GM12878 (cell line): ENCODE results near the gene CDC14A. TPM values are rescaled to one million over a fixed set of nuclear protein-coding genes. Genes with fewer than 3 reads are reported as not detected.

Source experiments
- ATAC-seq: fragments of 200-7000 bp; cut with Tn5 transposase; 3 replicates; pipeline ENCODE4 v1.9.1; 2020; ENCODE audit warnings: mild to moderate bottlenecking, moderate library complexity
- BruUV-seq: library from RNA; stranded (reverse); fragments of 400-500 nt; replicated peaks from 2 replicates; lab custom pipeline; 2021; lab: Mats Ljungman, UMichigan
- CTCF ChIA-PET: fragments of 300-600 bp; sonication (Branson Sonifier 250); formaldehyde crosslinking; extraction: SDS; loops from one replicate; lab custom pipeline; 2021; ENCODE audit warnings: inconsistent platforms; lab: Yijun Ruan, JAX
- POLR2A ChIA-PET: fragments of 350-600 bp; formaldehyde crosslinking; extraction: SDS; loops from one replicate; lab custom pipeline; 2021; ENCODE audit warnings: inconsistent platforms; lab: Charles Lee
- RAD21 ChIA-PET: fragments of 300-600 bp; sonication (Branson Sonifier 250); formaldehyde crosslinking; loops from one replicate; lab custom pipeline; 2023; ENCODE audit warnings: antibody characterized with exemption; ENCODE audit not compliant: unreplicated experiment; lab: Charles Lee
- SMC1A ChIA-PET: fragments of 300-600 bp; sonication (Branson Sonifier 250); formaldehyde crosslinking; loops from one replicate; lab custom pipeline; 2023; ENCODE audit not compliant: unreplicated experiment, uncharacterized antibody; lab: Charles Lee
- DNase-seq: peaks from one replicate; pipeline ENCODE4 v3.0.0-alpha.2; 2011; ENCODE audit warnings: low read depth, low spot score
- FAIRE-seq: peaks from 3 replicates; lab custom pipeline; 2011; peaks lifted over from hg19 to GRCh38; lab: Jason Lieb, UNC
- H2AFZ ChIP-seq: 2 replicates; pipeline ENCODE4 v1.6.0; 2011; ENCODE audit warnings: low read depth, low read length, control low read depth; ENCODE audit not compliant: control insufficient read depth
- H3K27ac ChIP-seq: 2 replicates; pipeline ENCODE4 v1.5.1; 2011; ENCODE audit warnings: control low read depth; ENCODE audit not compliant: control insufficient read depth, insufficient read depth
- H3K27me3 ChIP-seq, 2 experiments: replicated peaks in 1 of 2; 2 replicates each; pipeline versions ENCODE4 v1.6.0 to v1.6.1; 2011; ENCODE audit warnings: low read length in 1 of 2; ENCODE audit not compliant: control insufficient read depth in 2 of 2, insufficient read depth in 2 of 2
- H3K36me3 ChIP-seq, 2 experiments: 2 replicates each; pipeline ENCODE4 v1.5.1; 2011; ENCODE audit warnings: low read length in 1 of 2; ENCODE audit not compliant: control insufficient read depth in 2 of 2, insufficient read depth in 2 of 2
- H3K4me1 ChIP-seq: 2 replicates; pipeline ENCODE4 v1.6.1; 2011; ENCODE audit warnings: mild to moderate bottlenecking, low read length, moderate library complexity, mixed read lengths; ENCODE audit not compliant: control insufficient read depth, insufficient read depth
- H3K4me2 ChIP-seq: 2 replicates; pipeline ENCODE4 v1.6.0; 2011; ENCODE audit warnings: control low read depth; ENCODE audit not compliant: control insufficient read depth, insufficient read depth
- H3K4me3 ChIP-seq: fragments of 200-600 bp; sonication (generic); 2 replicates; pipeline ENCODE4 v1.5.1; 2016
- H3K79me2 ChIP-seq: 2 replicates; pipeline ENCODE4 v1.6.0; 2011; ENCODE audit warnings: low read length; ENCODE audit not compliant: control insufficient read depth, insufficient read depth
- H3K9ac ChIP-seq: 2 replicates; pipeline ENCODE4 v1.8.0; 2011; ENCODE audit warnings: low read length, control low read depth, mixed read lengths; ENCODE audit not compliant: control insufficient read depth, insufficient read depth
- H3K9me3 ChIP-seq: replicated peaks from 3 replicates; pipeline ENCODE4 v1.5.1; 2011; ENCODE audit warnings: mild to moderate bottlenecking, low read length; ENCODE audit not compliant: control insufficient read depth, insufficient read depth
- H4K20me1 ChIP-seq: 2 replicates; pipeline ENCODE4 v1.6.0; 2011; ENCODE audit not compliant: control insufficient read depth, insufficient read depth
- BACH1 ChIP-seq: fragments of 450-650 bp; IDR thresholded peaks from 2 replicates; pipeline ENCODE4 v1.6.1; 2017; ENCODE audit warnings: mild to moderate bottlenecking, borderline replicate concordance
- NBN ChIP-seq: fragments of 450-650 bp; IDR thresholded peaks from 2 replicates; pipeline ENCODE4 v1.6.1; 2016
- WGBS: methylation state at CpG from one replicate; pipeline ENCODE4 v1.1.6; 2016; ENCODE audit warnings: low lambda C conversion rate; ENCODE audit not compliant: insufficient replicate concordance, insufficient coverage; ENCODE audit errors: missing lambda C conversion rate; 5-methylcytosine and 5-hydroxymethylcytosine counted together
- in situ Hi-C: fragments of 300-500 bp; cut with MboI; formaldehyde crosslinking; loops from 9 replicates; pipeline ENCODE4 v1.14.3; 2018; ENCODE audit warnings: mixed read lengths
- intact Hi-C: fragments of 100-400 bp; cut with micrococcal nuclease; formaldehyde crosslinking; loops from one replicate; pipeline ENCODE4 v1.14.2; 2022; ENCODE audit not compliant: unreplicated experiment
- polyA plus RNA-seq, 11 experiments: library from polyadenylated mRNA; depleted of rRNA in 4 of 11; unstranded in 6 of 11; stranded (reverse) in 5 of 11; fragments of >200 nt; fragmentation: Nextera tagmentation in 4 of 11; fragmentation: Illumina TruSeq in 1 of 11; extraction: Ambion mirVana in 4 of 11; extraction: Trizol in 1 of 11; gene quantifications; 1 replicate in 1 of 11; 2 replicates in 10 of 11; pipeline versions ENCODE4 v1.2.1 to v1.2.3, GENCODE V29; 2011 to 2016; ENCODE audit warnings: inconsistent platforms in 2 of 11, missing spikeins in 2 of 11, low read depth in 1 of 11
- total RNA-seq, 4 experiments: library from RNA; depleted of rRNA in 3 of 4; stranded (reverse); fragments of >200 nt in 3 of 4; fragmentation: Illumina TruSeq in 1 of 4; extraction: Trizol in 1 of 4; gene quantifications; 2 replicates each; pipeline versions ENCODE4 v1.2.1 to v1.2.3, GENCODE V29; 2013 to 2021
- TF ChIP-seq, protein P1 (sequence below): IDR thresholded peaks from 2 replicates; pipeline ENCODE4 v1.6.1; 2011; ENCODE audit warnings: borderline replicate concordance, low read depth, mild to moderate bottlenecking, moderate library complexity, low read length; ENCODE audit not compliant: insufficient read depth, poor library complexity, severe bottlenecking

Gene CDC14A
- total and polyA plus RNA-seq, 10 of the 15 experiments (the other 5 are each of a cell fraction or from before 2014, with no cell fraction given) = 1.5 to 7.1 (median 5.5) TPM

DNA sequence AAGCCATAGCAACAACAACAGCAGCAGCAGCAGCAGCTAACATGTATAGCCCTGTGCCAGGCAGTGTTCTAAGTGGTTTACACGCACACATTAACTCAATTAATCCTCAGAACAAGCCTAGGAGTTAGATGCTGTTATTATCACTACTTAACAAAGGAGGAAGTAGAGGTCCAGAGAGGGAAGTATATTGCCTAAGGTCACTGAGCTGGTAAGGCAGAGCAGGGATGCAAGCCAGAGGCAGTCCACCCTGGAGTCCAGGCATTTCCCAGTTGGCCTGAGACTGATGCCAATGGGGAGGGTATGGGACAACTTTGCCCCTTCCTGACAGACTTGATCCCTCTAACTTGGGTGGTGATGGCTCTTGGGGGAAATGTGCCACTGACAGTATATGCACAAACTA lies 6.8 kb downstream of the CDC14A start:
- no peaks in the 10 kb centered on the region; the same call in 2 of the 3 replicates for H3K9me3 ChIP-seq
- H3K4me3 ChIP-seq = no peak overlapping the region
- no TSS peak for BruUV-seq
- in situ Hi-C loops = no loop called here
- H3K27ac ChIP-seq = no peak overlapping the region
- peaks cover 0 to 5% of the 10 kb centered on the region in 2 experiments; a peak in 1 of 4 replicates for H3K36me3 ChIP-seq
- FAIRE-seq (no peak), DNase-seq (no peak), ATAC-seq (peak; percentile 13; the same call in 1 of the 3 replicates)
- ChIA-PET SMC1A (interaction anchor here (0.6 to 1.5 kb wide), 6 partner anchors 18 to 509 kb away, joined by 3 to 5 read pairs (median 3); no protein-coding TSS in a partner anchor), CTCF (interaction anchor here (0.6 to 9.3 kb wide), 9 partner anchors 10 to 507 kb away, joined by 3 to 129 read pairs (median 4); no protein-coding TSS in a partner anchor), POLR2A (no interaction called here), RAD21 (interaction anchor here (1.0 to 3.6 kb wide), 5 partner anchors 28 to 100 kb away, joined by 4 to 18 read pairs (median 5); no protein-coding TSS in a partner anchor)
- intact Hi-C loops = loop anchor here (10.0 kb wide), 1 partner anchor 554 kb away; no protein-coding TSS in a partner anchor
- 96% methylated on average over 1 of the region's 1 CpG for WGBS
- H3K4me2 ChIP-seq = no peak overlapping the region
- H3K27me3 ChIP-seq = no peaks in the 10 kb centered on the region
- no peak overlapping the region for H3K9ac ChIP-seq
- no peak overlapping the region for H2AFZ ChIP-seq
- H3K79me2 ChIP-seq = peaks cover 1% of the 10 kb centered on the region; the same call in 1 of the 2 replicates
- TF ChIP-seq BACH1 = no peak
- no peaks in the 10 kb centered on the region for H4K20me1 ChIP-seq
- H3K4me1 ChIP-seq = no peaks in the 10 kb centered on the region

DNA sequence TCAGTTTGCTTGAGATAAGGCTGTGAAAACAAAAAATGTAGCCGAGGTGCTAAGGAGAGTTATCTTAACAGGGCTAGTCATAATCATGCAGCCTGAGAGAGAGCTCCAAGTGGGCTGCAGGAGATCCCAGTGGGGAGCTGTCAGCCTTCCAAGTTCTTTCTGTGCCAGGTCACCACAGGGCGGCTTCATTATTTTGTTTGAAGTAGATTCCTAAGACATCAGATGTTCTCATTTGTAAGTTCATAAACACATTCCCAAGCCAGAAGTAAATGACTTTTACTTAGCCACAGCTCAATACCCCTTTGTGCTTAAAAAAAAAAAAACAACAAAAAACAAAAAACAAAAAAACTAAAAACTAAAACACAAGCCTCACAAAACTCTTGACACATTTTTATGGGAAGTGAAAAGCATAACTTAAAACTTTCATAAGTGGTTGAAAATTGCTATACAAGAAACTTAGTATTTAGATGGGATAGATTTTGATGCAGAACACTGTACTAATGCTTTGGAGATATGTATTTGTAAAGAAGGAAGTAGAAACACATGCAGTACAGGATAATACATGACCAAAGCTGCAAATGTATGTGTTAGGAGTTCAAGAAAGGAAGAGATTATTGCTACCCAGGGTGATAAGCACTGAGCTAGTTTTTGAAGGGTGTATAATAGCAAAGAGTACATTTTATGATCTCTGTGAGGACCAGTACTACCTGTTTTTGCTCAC lies 8.6 kb downstream of the CDC14A start:
- no peak for FAIRE-seq

More for the DNA sequence above, 8.6 kb downstream of the CDC14A start:
- in situ Hi-C loops = no loop called here
- Histone ChIP-seq H3K79me2 (no peaks in the 10 kb centered on the region; the same call in 1 of the 2 replicates), H3K9ac (no peak overlapping the region), H3K27ac (no peak overlapping the region), H3K4me1 (no peaks in the 10 kb centered on the region; the same call in 1 of the 2 replicates), H3K36me3 (peaks cover 0 to 5% of the 10 kb centered on the region in 2 experiments; a peak in 1 of 4 replicates), H3K9me3 (no peaks in the 10 kb centered on the region; the same call in 2 of the 3 replicates), H3K4me3 (no peak overlapping the region), H2AFZ (no peak overlapping the region), H3K27me3 (no peaks in the 10 kb centered on the region), H4K20me1 (no peaks in the 10 kb centered on the region), H3K4me2 (peak overlapping the region; percentile 13; the same call in 1 of the 2 replicates)
- no TSS peak for BruUV-seq
- ATAC-seq (peak; percentile 15; the same call in 2 of the 3 replicates), DNase-seq (no peak)
- 0 out of 2 replicates have a peak, but pooled peaks have one; percentile 20 for TF ChIP-seq NBN
- TF ChIP-seq, protein P1, sequence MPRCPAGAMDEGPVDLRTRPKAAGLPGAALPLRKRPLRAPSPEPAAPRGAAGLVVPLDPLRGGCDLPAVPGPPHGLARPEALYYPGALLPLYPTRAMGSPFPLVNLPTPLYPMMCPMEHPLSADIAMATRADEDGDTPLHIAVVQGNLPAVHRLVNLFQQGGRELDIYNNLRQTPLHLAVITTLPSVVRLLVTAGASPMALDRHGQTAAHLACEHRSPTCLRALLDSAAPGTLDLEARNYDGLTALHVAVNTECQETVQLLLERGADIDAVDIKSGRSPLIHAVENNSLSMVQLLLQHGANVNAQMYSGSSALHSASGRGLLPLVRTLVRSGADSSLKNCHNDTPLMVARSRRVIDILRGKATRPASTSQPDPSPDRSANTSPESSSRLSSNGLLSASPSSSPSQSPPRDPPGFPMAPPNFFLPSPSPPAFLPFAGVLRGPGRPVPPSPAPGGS = no peak
- CTCF ChIA-PET = interaction anchor here (0.6 to 0.7 kb wide), 2 partner anchors 36 to 54 kb away, joined by 3 read pairs; no protein-coding TSS in a partner anchor
- 67% methylated on average over 2 of the region's 2 CpGs for WGBS
- POLR2A ChIA-PET = interaction anchor here (0.6 to 0.8 kb wide), 2 partner anchors 94 to 198 kb away, joined by 3 read pairs; no protein-coding TSS in a partner anchor
- SMC1A ChIA-PET = interaction anchor here (1.0 kb wide), 1 partner anchor 98 kb away, joined by 5 read pairs; no protein-coding TSS in a partner anchor
- RAD21 ChIA-PET = interaction anchor here (0.7 kb wide), 2 partner anchors 21 to 228 kb away, joined by 3 read pairs; partner anchors contain the start of genes SASS6 and TRMT13
- intact Hi-C loops = no loop called here
